ENCODE measurements around the gene PTH. TPM values are rescaled to one million over a fixed set of nuclear protein-coding genes. Genes with fewer than 3 reads are reported as not detected.

Gene PTH
- total RNA-seq, 2 experiments from 2014 or later = not detected

DNA sequence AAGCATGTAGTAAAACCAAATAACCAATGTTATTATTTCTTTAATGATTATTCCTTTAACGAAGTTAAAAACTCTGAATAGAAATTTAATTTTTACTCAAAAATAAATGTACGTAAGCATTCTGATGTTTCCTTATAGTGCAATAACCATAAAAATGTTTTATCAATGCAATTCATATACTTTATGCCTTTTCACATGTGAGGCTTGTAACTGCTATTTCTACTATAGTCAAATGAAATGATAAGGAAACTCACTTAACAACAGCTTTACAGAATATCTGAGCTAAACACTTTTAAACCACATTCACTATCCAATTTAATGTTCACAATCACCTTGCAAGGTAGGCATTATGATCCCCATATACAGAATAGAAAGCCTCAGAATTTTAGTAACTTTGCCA is 50.2 kb downstream of the PTH start:
- peaks cover 44% of the 10 kb centered on the region for H3K4me1 Mint-ChIP-seq (ENCODE audit: low read depth)
- peaks cover 10% of the 10 kb centered on the region for H3K36me3 Mint-ChIP-seq (ENCODE audit: low read depth)
- ChIA-PET CTCF (interaction anchor here (1.2 kb wide), 1 partner anchor 110 kb away, joined by 3 read pairs; no protein-coding TSS in a partner anchor), POLR2A (no interaction called here)
- H3K27ac Mint-ChIP-seq = no peak overlapping the region
- intact Hi-C loops (cut with micrococcal nuclease) = no loop called here
- H3K27me3 Mint-ChIP-seq = no peaks in the 10 kb centered on the region
- TF ChIP-seq, protein P1, sequence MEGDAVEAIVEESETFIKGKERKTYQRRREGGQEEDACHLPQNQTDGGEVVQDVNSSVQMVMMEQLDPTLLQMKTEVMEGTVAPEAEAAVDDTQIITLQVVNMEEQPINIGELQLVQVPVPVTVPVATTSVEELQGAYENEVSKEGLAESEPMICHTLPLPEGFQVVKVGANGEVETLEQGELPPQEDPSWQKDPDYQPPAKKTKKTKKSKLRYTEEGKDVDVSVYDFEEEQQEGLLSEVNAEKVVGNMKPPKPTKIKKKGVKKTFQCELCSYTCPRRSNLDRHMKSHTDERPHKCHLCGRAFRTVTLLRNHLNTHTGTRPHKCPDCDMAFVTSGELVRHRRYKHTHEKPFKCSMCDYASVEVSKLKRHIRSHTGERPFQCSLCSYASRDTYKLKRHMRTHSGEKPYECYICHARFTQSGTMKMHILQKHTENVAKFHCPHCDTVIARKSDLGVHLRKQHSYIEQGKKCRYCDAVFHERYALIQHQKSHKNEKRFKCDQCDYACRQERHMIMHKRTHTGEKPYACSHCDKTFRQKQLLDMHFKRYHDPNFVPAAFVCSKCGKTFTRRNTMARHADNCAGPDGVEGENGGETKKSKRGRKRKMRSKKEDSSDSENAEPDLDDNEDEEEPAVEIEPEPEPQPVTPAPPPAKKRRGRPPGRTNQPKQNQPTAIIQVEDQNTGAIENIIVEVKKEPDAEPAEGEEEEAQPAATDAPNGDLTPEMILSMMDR (IDR thresholded peaks at IDR 0.05) = no peak
- H3K4me3 Mint-ChIP-seq = no peak overlapping the region
- DNase-seq (no peak), ATAC-seq (no peak)
- peaks cover 2% of the 10 kb centered on the region for H3K9me3 Mint-ChIP-seq

Other genes with a start within 250 kb of the PTH start
- 10 to 100 TPM; 21.5 to 22.7 TPM for gene BMAL1, start 218.2 kb downstream of the PTH start, total RNA-seq
- gene BTBD10, start 32.8 kb downstream of the PTH start, total RNA-seq = 10 to 100 TPM; 17.5 to 20.5 TPM
- gene FAR1, start 172.7 kb upstream of the PTH start, total RNA-seq = 10 to 100 TPM; 44.0 to 44.7 TPM

Measured in activated CD8-positive, alpha-beta T cell treated with anti-CD3 and anti-CD28 coated beads for 36 hours (primary cell).